CD4-positive, alpha-beta T cell (primary cell): ENCODE measurements around the gene HSP90B1. TPM values are rescaled to one million over a fixed set of nuclear protein-coding genes. Genes with fewer than 3 reads are reported as not detected.
A peak's percentile ranks its signal among the peaks of the same experiment; 100 is the strongest.

Source experiments
- ATAC-seq: fragments of 200-7000 bp; cut with Tn5 transposase; one replicate; pipeline ENCODE4 v1.10.0; 2022; ENCODE audit warnings: mild to moderate bottlenecking; ENCODE audit not compliant: poor library complexity
- CTCF ChIA-PET: fragments of 350-600 bp; sonication (Branson Sonifier 250); formaldehyde crosslinking; loops from one replicate; lab custom pipeline; 2021; ENCODE audit warnings: antibody characterized with exemption, inconsistent platforms; lab: Charles Lee
- POLR2A ChIA-PET: fragments of 350-600 bp; sonication (Branson Sonifier 250); formaldehyde crosslinking; loops from one replicate; lab custom pipeline; 2021; ENCODE audit warnings: antibody characterized with exemption, inconsistent platforms; lab: Charles Lee
- DNase-seq, 14 experiments: peaks; one replicate each; pipeline ENCODE4 v3.0.0-alpha.2; 2013 to 2020; ENCODE audit warnings: mixed read lengths in 2 of 14
- H3K27ac ChIP-seq, 2 donors: one replicate each; pipeline versions ENCODE4 v1.5.1 to v1.7.0; 2013; ENCODE audit warnings: low read length in 2 of 2, low read depth in 1 of 2, mild to moderate bottlenecking in 1 of 2
- H3K27me3 ChIP-seq, 2 experiments: 1 replicate in 1 of 2; 2 replicates in 1 of 2; pipeline versions ENCODE4 v1.6.1 to v1.7.0; 2013; ENCODE audit warnings: low read length in 2 of 2, control low read depth in 1 of 2, mild to moderate bottlenecking in 1 of 2, moderate library complexity in 1 of 2; ENCODE audit not compliant: insufficient read depth in 2 of 2, control insufficient read depth in 1 of 2
- H3K36me3 ChIP-seq: one replicate; pipeline ENCODE4 v1.6.1; 2013; ENCODE audit warnings: low read length, control low read depth; ENCODE audit not compliant: insufficient read depth
- H3K4me1 ChIP-seq: one replicate; pipeline ENCODE4 v1.6.1; 2013; ENCODE audit warnings: low read length, control low read depth; ENCODE audit not compliant: insufficient read depth
- H3K4me3 ChIP-seq: one replicate; pipeline ENCODE4 v1.5.1; 2013; ENCODE audit warnings: mild to moderate bottlenecking, low read length, moderate library complexity
- H3K9me3 ChIP-seq, 2 experiments: 1 replicate in 1 of 2; 2 replicates in 1 of 2; pipeline versions ENCODE4 v1.6.1 to v1.7.0; 2013; ENCODE audit warnings: low read length in 2 of 2, mild to moderate bottlenecking in 2 of 2, control low read depth in 1 of 2, moderate library complexity in 1 of 2; ENCODE audit not compliant: control insufficient read depth in 1 of 2, insufficient read depth in 1 of 2
- H3K27ac Mint-ChIP-seq: one replicate; pipeline ENCODE4 v1.8.0; 2020; ENCODE audit warnings: mixed read lengths
- H3K27me3 Mint-ChIP-seq: one replicate; pipeline ENCODE4 v1.8.0; 2021; ENCODE audit warnings: mixed read lengths
- H3K36me3 Mint-ChIP-seq: one replicate; pipeline ENCODE4 v1.8.0; 2021; ENCODE audit warnings: low read depth, mixed read lengths
- H3K4me1 Mint-ChIP-seq: one replicate; pipeline ENCODE4 v1.8.0; 2021; ENCODE audit warnings: low read depth, mixed read lengths
- H3K4me3 Mint-ChIP-seq: one replicate; pipeline ENCODE4 v1.8.0; 2020; ENCODE audit warnings: mild to moderate bottlenecking, mixed read lengths
- H3K9me3 Mint-ChIP-seq: one replicate; pipeline ENCODE4 v1.8.0; 2020; ENCODE audit warnings: mixed read lengths
- intact Hi-C, 2 experiments: fragments of 100-400 bp; cut with DNase I in 1 of 2; cut with micrococcal nuclease in 1 of 2; formaldehyde crosslinking; loops; one replicate each; pipeline versions ENCODE4 v1.15.1 to v1.9.0; 2023 to 2025; cut with DNase I, micrococcal nuclease
- total RNA-seq, 174 experiments: library from RNA in 2 of 174; stranded (reverse) in 2 of 174; gene quantifications; one replicate each; pipeline ENCODE4 v1.2.3 and lab custom pipeline; 2021 to 2026
- TF ChIP-seq, protein P1 (sequence below): fragments of 200-600 bp; IDR thresholded peaks from one replicate; pipeline ENCODE4 v1.8.0; 2022; ENCODE audit warnings: antibody characterized with exemption, mild to moderate bottlenecking

HSP90B1 gene
- total RNA-seq, 2 experiments from 2014 or later = 201 to 212 TPM

DNA sequence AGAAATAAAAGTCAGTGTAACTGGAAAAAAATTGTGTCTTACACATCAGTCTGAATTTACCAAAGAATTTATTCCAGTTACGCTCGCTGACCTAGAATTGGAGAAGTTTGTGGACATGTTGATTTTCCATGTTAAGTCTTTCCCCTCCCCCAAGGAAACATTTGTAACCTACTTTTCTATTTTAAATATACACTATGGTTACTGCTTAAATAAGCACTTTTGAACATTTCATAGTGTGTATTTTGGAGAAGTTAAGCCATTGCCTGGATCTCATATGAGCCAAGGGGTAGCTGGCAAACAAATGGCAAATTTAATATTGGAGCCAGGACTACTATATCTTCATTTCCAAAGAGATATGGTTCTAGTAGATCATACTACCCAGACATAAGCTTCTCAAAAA, 46.3 kb upstream of the HSP90B1 start:
- ChIA-PET POLR2A (interaction anchor here (0.9 to 1.5 kb wide), 7 partner anchors 18 to 227 kb away, joined by 3 to 49 read pairs (median 6); partner anchors contain the start of genes HSP90B1 and TDG), CTCF (interaction anchor here (0.7 to 2.6 kb wide), 6 partner anchors 14 to 225 kb away, joined by 3 to 9 read pairs (median 3); no protein-coding TSS in a partner anchor)
- ATAC-seq (no peak), DNase-seq (no peak)
- no peaks in the 10 kb centered on the region for H3K27me3 ChIP-seq
- H3K9me3 Mint-ChIP-seq = no peaks in the 10 kb centered on the region
- H3K4me3 Mint-ChIP-seq = no peak overlapping the region
- H3K27ac ChIP-seq = no peak overlapping the region
- no peaks in the 10 kb centered on the region for H3K9me3 ChIP-seq
- intact Hi-C loops = loop anchor here (1.0 to 2.0 kb wide), 4 partner anchors 46 to 225 kb away; partner anchors contain the start of gene HSP90B1 (in 2 of the 2)
- H3K27ac Mint-ChIP-seq = no peak overlapping the region
- H3K27me3 Mint-ChIP-seq = no peaks in the 10 kb centered on the region
- TF ChIP-seq, protein P1, sequence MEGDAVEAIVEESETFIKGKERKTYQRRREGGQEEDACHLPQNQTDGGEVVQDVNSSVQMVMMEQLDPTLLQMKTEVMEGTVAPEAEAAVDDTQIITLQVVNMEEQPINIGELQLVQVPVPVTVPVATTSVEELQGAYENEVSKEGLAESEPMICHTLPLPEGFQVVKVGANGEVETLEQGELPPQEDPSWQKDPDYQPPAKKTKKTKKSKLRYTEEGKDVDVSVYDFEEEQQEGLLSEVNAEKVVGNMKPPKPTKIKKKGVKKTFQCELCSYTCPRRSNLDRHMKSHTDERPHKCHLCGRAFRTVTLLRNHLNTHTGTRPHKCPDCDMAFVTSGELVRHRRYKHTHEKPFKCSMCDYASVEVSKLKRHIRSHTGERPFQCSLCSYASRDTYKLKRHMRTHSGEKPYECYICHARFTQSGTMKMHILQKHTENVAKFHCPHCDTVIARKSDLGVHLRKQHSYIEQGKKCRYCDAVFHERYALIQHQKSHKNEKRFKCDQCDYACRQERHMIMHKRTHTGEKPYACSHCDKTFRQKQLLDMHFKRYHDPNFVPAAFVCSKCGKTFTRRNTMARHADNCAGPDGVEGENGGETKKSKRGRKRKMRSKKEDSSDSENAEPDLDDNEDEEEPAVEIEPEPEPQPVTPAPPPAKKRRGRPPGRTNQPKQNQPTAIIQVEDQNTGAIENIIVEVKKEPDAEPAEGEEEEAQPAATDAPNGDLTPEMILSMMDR = no peak
- peaks cover 6% of the 10 kb centered on the region for H3K4me1 Mint-ChIP-seq
- no peak overlapping the region for H3K4me3 ChIP-seq
- H3K4me1 ChIP-seq = peaks cover 2% of the 10 kb centered on the region
- no peaks in the 10 kb centered on the region for H3K36me3 Mint-ChIP-seq
- H3K36me3 ChIP-seq = no peaks in the 10 kb centered on the region

DNA sequence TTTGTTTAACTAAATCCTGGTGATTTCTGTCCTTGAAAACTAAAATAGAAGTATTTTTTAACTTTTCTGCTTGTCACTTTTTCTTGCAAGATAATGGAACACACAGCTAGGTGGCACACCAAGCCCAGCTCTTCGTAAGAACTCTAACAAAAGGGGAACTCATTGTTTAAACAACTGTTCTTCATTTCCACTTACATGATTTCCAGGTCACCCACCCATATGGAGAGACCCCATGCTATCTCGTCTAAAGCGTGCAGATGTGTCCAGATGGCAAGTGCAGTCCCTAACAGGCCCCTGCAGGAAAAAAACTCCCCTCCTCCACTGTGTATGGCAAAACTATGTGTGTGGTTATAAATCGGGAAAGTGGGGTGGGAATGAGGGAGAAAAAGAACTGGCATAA, 45.9 kb upstream of the HSP90B1 start:
- H3K27me3 Mint-ChIP-seq = no peaks in the 10 kb centered on the region
- POLR2A ChIA-PET = interaction anchor here (0.9 to 1.5 kb wide), 7 partner anchors 18 to 226 kb away, joined by 3 to 49 read pairs (median 6); partner anchors contain the start of genes HSP90B1 and TDG
- TF ChIP-seq, protein P1 = peak; percentile 75
- intact Hi-C loops = loop anchor here (1.0 to 2.0 kb wide), 4 partner anchors 46 to 225 kb away; partner anchors contain the start of gene HSP90B1 (in 2 of the 2)
- peaks cover 6% of the 10 kb centered on the region for H3K4me1 Mint-ChIP-seq
- H3K4me1 ChIP-seq = peaks cover 2% of the 10 kb centered on the region
- no peak overlapping the region for H3K27ac Mint-ChIP-seq
- no peak overlapping the region for H3K4me3 ChIP-seq
- H3K9me3 Mint-ChIP-seq = no peaks in the 10 kb centered on the region
- no peak overlapping the region for H3K4me3 Mint-ChIP-seq
- DNase-seq = peak; percentile 17 to 75 (median 37)
- ATAC-seq = peak; percentile 78
- H3K27me3 ChIP-seq = no peaks in the 10 kb centered on the region
- H3K36me3 Mint-ChIP-seq = no peaks in the 10 kb centered on the region
- no peak overlapping the region for H3K27ac ChIP-seq
- H3K9me3 ChIP-seq = no peaks in the 10 kb centered on the region
- CTCF ChIA-PET = interaction anchor here (0.7 to 2.6 kb wide), 6 partner anchors 15 to 225 kb away, joined by 3 to 9 read pairs (median 3); no protein-coding TSS in a partner anchor
- no peaks in the 10 kb centered on the region for H3K36me3 ChIP-seq

DNA sequence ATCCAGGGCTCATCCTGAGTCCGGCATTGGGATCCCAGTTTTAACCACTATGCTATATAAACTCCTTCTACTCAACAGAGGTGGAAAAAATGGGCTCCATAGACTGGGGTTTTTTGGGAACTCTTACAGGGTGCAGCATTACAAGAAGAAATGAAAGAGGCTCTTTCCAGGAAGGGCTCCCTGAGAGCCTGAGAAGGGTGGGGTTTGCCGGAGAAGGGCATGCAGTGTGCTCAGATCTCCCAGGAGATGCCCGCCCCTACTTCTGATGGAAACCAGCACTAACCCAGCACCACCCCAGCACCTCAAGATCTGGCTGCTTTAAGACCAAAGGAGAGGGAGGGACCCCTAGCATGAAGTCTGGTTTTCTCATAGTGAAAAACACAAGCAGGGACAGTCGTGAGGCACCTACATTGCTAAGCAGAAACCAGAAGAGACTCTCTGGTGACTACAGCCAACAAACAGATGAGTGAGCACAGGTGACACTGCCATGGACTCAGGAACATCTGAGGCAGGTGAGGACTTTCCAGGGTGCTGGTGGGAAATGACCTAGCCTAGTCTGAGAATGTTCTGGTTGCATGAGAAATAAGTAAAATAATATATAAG, 43.9 kb upstream of the HSP90B1 start:
- DNase-seq (no peak), ATAC-seq (no peak)
- POLR2A ChIA-PET = no interaction called here
- Mint-ChIP-seq H3K27ac (no peak overlapping the region), H3K27me3 (no peaks in the 10 kb centered on the region), H3K4me1 (peaks cover 6% of the 10 kb centered on the region), H3K4me3 (no peak overlapping the region), H3K9me3 (no peaks in the 10 kb centered on the region), H3K36me3 (no peaks in the 10 kb centered on the region)
- H3K27me3 ChIP-seq = no peaks in the 10 kb centered on the region
- CTCF ChIA-PET = no interaction called here
- H3K4me1 ChIP-seq = peaks cover 2% of the 10 kb centered on the region
- no peak overlapping the region for H3K4me3 ChIP-seq
- H3K9me3 ChIP-seq = no peaks in the 10 kb centered on the region
- no peaks in the 10 kb centered on the region for H3K36me3 ChIP-seq
- TF ChIP-seq, protein P1 = no peak
- H3K27ac ChIP-seq = no peak overlapping the region
- intact Hi-C loops = no loop called here
